GM18867 (cell line): ENCODE measurements around the gene SLX4.

Source experiments
- ATAC-seq: cut with Tn5 transposase; IDR thresholded peaks from one replicate; pipeline ENCODE4 v1.9.1; 2021; ENCODE audit warnings: mild to moderate bottlenecking, moderate library complexity; ENCODE audit not compliant: unreplicated experiment

Gene SLX4

GRCh38 chr16:3601614-3602319, 9.6 kb downstream of the SLX4 start:
- no peak for ATAC-seq

- no peak for ATAC-seq
These were observed 11.5 kb downstream of the SLX4 start for GRCh38 chr16:3599922-3600321.

GRCh38 chr16:3599121-3599520, 12.3 kb downstream of the SLX4 start:
- no peak for ATAC-seq

- no peak for ATAC-seq
These were observed 13.2 kb downstream of the SLX4 start for GRCh38 chr16:3598236-3598635.

GRCh38 chr16:3597676-3598075, 13.7 kb downstream of the SLX4 start:
- no peak for ATAC-seq

GRCh38 chr16:3597226-3597625, 14.2 kb downstream of the SLX4 start:
- no peak for ATAC-seq

- ATAC-seq, result no peak
These were observed 15.1 kb downstream of the SLX4 start for GRCh38 chr16:3596101-3596861.

- no peak for ATAC-seq
These were observed 15.8 kb downstream of the SLX4 start for GRCh38 chr16:3595521-3596021.

GRCh38 chr16:3595110-3595486, 16.3 kb downstream of the SLX4 start:
- ATAC-seq, result no peak

GRCh38 chr16:3594316-3595109, 16.9 kb downstream of the SLX4 start:
- ATAC-seq, result no peak

- no peak for ATAC-seq
These were observed 18.8 kb downstream of the SLX4 start for GRCh38 chr16:3592559-3592958.

GRCh38 chr16:3591991-3592390, 19.4 kb downstream of the SLX4 start:
- ATAC-seq, result no peak

GRCh38 chr16:3591436-3591803, 20.0 kb downstream of the SLX4 start:
- ATAC-seq, result no peak

- no peak for ATAC-seq
These were observed 20.5 kb downstream of the SLX4 start for GRCh38 chr16:3590736-3591435.

- ATAC-seq, result no peak
These were observed 21.3 kb downstream of the SLX4 start for GRCh38 chr16:3589991-3590701.

- ATAC-seq, result no peak
These were observed 21.9 kb downstream of the SLX4 start for GRCh38 chr16:3589441-3589921.

- no peak for ATAC-seq
These were observed 22.4 kb downstream of the SLX4 start for GRCh38 chr16:3589001-3589400.

GRCh38 chr16:3587547-3588110, 23.8 kb downstream of the SLX4 start:
- no peak for ATAC-seq

- no peak for ATAC-seq
These were observed 27.0 kb downstream of the SLX4 start for GRCh38 chr16:3584412-3584811.
